Sciatic nerve (tissue), 2 donors: ENCODE results near the gene CARD6. TPM values are rescaled to one million over a fixed set of nuclear protein-coding genes. Genes with fewer than 3 reads are reported as not detected.
A peak's percentile ranks its signal among the peaks of the same experiment; 100 is the strongest.
"Not testable (repeated sequence)": the region's sequence is repeated elsewhere in the genome, so short reads cannot be mapped to it uniquely, and the experiment has no call there.

Source experiments
- ATAC-seq: fragments of 200-7000 bp; cut with Tn5 transposase; one replicate; pipeline ENCODE4 v1.9.1; 2020; ENCODE audit warnings: mild to moderate bottlenecking, moderate library complexity
- DNase-seq: peaks from one replicate; pipeline ENCODE4 v3.0.0-alpha.2; 2020; ENCODE audit warnings: low spot score
- intact Hi-C: fragments of 100-400 bp; cut with DNase I; formaldehyde crosslinking; loops from one replicate; pipeline ENCODE4 v1.14.2; 2022
- total RNA-seq: library from RNA; stranded (reverse); fragmentation: NEBNext Ultra II Directional; extraction: Animal tissue kit (Norgen Biotek cat#: 25700); gene quantifications from one replicate; pipeline ENCODE4 v1.2.1, GENCODE V29; 2021
- donor health status: DM: no; HTN: no; CAD: no.
- donor health status: DM: no; HTN: no; CAD: no.

The CARD6 gene, protein sequence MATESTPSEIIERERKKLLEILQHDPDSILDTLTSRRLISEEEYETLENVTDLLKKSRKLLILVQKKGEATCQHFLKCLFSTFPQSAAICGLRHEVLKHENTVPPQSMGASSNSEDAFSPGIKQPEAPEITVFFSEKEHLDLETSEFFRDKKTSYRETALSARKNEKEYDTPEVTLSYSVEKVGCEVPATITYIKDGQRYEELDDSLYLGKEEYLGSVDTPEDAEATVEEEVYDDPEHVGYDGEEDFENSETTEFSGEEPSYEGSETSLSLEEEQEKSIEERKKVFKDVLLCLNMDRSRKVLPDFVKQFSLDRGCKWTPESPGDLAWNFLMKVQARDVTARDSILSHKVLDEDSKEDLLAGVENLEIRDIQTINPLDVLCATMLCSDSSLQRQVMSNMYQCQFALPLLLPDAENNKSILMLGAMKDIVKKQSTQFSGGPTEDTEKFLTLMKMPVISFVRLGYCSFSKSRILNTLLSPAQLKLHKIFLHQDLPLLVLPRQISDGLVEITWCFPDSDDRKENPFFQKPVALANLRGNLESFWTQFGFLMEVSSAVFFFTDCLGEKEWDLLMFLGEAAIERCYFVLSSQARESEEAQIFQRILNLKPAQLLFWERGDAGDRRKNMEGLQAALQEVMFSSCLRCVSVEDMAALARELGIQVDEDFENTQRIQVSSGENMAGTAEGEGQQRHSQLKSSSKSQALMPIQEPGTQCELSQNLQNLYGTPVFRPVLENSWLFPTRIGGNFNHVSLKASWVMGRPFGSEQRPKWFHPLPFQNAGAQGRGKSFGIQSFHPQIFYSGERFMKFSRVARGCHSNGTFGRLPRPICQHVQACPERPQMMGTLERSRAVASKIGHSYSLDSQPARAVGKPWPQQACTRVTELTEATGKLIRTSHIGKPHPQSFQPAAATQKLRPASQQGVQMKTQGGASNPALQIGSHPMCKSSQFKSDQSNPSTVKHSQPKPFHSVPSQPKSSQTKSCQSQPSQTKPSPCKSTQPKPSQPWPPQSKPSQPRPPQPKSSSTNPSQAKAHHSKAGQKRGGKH
- 10.9 TPM for total RNA-seq

DNA sequence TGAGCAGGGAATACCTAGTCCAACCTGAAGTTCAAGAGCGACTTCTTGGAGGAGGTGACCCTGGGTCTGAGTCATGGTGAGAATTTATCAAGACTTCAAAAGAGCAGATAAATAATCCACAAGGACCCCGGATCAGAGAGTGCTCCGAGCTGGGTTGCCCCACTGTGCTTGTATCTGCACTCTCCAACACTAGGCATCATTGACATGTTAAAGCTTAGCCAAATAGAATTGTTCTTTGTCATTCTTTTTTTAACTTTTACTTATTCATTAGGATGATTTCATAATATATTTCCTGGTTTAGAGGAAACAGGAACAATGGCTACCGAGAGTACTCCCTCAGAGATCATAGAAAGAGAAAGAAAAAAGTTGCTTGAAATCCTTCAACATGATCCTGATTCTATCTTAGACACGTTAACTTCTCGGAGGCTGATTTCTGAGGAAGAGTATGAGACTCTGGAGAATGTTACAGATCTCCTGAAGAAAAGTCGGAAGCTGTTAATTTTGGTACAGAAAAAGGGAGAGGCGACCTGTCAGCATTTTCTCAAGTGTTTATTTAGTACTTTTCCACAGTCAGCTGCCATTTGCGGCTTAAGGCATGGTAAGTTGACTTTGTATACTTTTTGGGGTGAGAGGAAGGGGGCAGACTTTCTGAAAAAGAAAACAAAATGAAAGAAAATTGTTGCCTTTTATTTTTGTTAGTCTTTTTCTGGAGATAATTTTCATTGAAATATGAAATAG is at the start of gene CARD6:
Gene CARD6 (plus strand): TSS at position 300 of the 738 bp plus-strand sequence. CDS start 16 bp downstream, at position 316.
- intact Hi-C loops: no loop called here
- DNase-seq (no peak), ATAC-seq (peak; percentile 61)

DNA sequence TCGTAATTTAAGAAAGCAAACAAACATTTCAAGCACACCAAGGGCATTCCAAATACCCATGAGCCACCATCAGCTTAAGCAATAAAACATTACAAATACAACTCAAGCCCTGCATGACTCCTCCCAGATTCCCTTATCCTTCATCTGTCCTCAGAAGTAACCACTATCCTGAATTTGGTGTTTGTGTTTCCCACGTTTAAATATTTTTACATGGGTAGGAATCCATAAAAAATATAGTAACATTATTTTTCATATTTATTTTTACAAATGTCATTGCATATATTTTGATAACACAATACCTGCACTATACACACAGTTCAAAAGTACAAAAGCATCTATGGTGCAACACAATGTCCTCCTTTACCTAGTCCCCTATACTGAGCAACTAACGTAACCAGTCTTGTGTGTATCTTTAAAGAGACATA is 49.4 kb upstream of the CARD6 start:
- intact Hi-C loops: no loop called here
- DNase-seq (no peak), ATAC-seq (no peak)

DNA sequence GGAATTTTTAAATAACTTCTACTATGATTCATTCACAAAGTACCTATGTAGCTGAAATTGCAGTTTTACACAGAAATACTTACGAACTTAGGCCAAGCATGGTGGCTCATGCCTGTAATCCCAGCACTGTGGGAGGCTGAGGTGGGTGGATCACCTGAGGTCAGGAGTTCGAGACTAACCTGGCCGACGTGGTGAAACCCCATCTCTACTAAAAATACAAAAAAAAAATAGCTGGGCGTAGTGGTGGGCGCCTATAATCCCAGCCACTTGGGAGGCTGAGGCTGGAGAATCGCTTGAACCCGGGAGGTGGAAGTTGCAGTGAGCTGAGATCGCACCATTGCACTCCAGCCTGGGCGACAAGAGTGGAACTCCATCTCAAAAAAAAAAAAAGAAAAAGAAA is 48.5 kb upstream of the CARD6 start:
- intact Hi-C loops, ATAC-seq, DNase-seq: not testable (repeated sequence)

DNA sequence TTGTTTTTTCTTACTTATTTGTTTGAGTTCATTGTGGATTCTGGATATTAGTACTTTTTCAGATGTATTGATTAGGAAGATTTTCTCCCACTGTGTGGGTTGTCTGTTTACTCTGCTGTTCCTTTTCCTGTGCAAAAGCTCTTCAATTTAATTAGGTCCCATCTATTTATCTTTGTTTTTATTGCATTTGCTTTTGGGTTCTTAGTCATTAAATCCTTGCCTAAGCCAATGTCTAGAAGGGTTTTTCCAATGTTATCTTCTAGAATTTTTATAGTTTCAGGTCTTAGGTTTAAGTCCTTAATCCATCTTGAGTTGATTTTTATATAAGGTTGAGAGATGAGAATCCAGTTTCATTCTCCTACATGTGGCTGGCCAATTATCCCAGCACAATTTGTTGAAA is 46.8 kb upstream of the CARD6 start:
- ATAC-seq, DNase-seq, intact Hi-C loops: not testable (repeated sequence)

DNA sequence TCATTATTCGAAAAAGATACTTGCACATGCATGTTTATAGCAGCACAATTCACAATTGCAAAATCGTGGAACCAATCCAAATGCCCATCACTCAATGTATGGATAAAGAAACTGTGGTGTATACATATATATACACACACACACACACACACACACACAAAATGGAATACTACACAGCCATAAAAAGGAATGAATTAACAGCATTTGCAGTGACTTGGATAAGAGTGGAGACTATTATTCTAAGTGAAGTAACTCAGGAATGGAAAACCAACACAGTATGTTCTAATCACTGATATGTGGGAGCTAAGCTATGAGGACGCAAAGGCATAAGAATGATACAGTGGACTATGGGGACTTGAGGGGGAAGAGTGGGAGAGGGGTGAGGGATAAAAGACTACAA is 46.3 kb upstream of the CARD6 start:
- DNase-seq, intact Hi-C loops, ATAC-seq: not testable (repeated sequence)

DNA sequence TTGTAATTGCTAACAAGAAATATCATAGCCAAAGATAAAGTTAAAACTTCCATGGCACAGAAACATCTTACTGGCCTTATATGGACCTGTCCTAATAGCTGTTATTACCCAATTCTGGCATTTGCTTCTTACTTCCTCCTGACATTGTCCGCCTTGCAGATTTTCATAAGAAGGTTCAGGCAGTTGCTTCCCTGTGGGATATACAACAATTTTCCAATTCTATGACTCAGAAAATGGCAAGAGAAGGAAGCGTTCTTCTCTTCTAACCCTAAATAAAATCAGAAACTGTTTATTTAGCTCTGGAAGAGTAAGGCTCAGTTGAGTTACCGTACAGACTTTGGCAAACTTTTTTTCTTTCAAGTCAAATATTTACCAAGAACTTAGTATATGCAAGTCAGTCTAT is 44.7 kb upstream of the CARD6 start:
- peak; percentile 72 for ATAC-seq
- no peak for DNase-seq
- intact Hi-C loops: no loop called here

DNA sequence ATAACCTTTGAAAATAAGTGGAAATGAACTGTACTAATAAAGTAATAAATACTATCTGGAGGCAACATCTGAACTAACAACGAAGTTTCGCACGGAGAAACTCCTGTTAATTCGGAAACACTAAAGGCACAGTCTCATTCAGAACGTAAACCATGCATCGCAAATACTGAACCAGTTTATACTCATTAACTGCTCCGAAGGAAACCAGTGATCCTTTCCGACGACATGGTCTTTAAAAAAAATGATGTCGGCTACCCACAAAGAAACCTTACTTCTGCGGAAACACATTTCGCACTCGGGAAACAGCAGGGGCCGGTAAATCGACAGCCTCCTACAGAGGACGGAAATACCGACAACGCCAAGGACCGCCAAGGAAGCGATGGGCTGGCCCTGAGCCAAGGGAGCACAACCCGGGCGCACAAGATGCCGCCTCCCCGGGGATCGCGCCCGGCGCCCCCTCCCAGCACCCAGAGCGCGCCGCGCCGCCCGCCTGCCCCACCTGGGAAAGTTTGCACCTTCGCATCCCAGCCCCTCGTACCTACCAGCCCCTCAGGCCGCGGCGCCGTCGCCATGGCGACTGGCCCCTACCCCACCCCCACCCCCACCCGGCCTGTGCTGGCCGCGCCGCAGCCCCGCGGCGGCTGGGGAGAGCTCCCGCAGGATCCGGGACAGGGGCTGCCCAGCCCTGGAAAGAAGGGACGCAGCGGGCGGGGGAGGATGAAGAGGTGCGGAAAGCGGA is 43.7 kb upstream of the CARD6 start:
- intact Hi-C loops: no loop called here
- DNase-seq (peak; percentile 85), ATAC-seq (peak; percentile 68)

DNA sequence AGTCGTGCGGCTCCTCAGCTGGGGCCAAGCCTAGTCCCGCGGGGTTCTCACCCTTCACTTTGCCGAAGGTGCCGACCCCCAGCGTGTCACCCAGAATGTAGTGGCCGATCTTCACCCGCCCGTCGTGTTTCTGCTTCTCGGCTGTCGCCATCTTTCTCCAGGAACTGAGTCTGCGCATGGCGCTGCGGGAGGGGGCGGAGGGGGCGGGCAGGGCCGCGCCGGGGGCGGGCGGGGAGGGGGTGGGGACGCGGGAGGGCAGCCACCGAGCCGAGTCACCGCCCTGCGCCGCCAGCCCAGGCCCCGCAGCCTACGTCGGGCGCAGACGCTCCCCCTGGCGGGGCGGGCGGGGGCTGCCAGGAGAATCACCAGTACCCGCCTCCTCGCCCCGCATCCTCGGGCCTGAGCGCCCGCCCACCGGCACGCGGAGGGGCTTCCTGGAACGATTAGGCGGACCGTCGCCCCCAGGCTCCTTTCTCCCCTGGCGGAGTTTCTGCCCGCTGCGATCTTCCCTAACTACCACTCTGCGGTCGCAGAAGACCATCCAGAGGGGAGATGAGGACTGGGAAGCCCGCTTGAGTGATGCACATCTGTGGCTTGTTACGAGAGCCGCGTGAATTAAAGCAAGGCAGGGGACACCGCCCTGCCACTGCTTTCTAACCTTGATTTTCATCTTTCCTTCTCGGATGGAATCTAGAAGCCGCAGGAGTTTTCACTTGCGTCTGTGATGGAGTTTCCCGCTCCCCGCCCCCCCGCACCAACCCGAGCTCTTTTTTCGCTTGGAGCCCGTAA is 43.0 kb upstream of the CARD6 start, which contains the start of gene PRKAA1:
Gene PRKAA1 (minus strand): TSS at position 363 of the 789 bp plus-strand sequence. CDS start 185 bp downstream, at position 178.
- ATAC-seq: peak; percentile 97
- DNase-seq: peak; percentile 92
- intact Hi-C loops: no loop called here

DNA sequence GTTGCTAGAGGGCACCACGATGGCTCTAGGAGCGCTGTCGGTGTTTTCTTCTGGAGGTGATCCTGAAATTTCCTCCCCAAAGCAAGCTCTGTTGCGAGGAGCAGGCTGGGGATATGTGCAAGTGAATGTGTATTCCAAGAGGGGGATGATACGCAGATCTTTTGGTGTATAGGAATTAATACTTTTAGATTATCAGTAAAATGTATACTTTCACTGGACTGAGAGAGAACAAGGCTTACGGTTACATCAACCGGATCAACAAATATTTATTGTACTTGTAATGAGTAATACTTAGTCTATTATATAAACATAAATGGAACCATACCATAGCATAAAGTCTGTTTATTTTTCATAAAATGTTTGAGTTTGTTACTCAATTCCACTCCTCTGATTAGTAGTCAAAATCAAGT is 42.4 kb upstream of the CARD6 start:
- no peak for ATAC-seq
- intact Hi-C loops: no loop called here
- DNase-seq: no peak

DNA sequence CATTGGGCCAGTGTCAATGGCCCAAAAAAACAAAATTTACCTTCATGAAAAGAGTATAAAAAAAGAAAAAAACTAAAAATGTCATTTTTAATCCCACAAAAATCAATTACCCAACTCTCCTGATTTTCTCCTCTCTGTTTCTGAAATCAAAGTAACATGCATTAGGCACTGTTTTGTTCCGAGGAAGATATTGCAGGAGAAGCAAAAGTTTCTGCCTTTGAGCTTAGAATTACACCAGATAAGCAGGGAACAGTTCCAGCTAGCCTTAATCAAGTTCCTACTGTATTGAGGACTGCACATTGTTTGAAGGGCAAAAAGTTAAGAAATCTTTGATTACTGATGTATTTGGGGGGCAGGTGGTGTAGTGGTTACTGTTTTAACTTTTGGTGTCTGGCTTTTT is 41.9 kb upstream of the CARD6 start:
- DNase-seq (no peak), ATAC-seq (no peak)
- intact Hi-C loops: no loop called here

DNA sequence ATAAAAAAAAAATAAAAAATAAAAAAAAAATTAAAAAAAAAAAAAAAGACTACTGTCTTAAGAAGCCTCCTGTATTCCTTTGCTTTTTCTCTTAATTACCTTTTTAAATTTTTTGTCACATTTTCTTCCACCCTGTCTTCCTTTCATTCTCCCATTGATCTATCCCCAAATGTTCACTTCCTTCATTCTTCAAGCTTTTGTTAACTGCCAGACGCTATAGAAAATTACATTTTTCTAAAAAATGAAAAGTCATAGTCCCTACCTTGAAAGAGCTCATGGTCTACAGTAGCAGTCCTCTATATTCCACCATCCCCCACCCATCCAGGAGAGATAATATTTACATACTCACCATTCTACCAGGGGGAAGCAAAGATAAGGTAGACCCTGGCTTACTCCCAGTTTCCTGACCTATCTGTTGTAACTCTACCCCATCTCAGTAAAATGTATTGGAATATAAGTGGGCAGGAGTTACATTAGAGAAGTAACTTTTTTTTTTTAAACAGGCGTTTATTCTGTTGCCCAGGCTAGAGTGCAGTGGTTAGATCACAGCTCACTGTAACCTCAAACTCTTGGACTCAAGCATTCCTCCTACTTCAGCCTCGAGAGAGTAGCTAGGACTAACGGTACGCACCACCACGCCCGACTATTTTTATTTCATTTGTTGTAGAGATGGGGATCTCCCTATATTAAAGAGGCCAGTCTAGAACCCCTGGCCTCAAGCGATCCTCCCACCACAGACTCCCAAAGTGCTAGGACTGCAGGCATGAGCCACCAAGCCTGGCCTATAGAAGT is 39.2 kb upstream of the CARD6 start:
- ATAC-seq: no peak
- no peak for DNase-seq
- intact Hi-C loops: no loop called here

DNA sequence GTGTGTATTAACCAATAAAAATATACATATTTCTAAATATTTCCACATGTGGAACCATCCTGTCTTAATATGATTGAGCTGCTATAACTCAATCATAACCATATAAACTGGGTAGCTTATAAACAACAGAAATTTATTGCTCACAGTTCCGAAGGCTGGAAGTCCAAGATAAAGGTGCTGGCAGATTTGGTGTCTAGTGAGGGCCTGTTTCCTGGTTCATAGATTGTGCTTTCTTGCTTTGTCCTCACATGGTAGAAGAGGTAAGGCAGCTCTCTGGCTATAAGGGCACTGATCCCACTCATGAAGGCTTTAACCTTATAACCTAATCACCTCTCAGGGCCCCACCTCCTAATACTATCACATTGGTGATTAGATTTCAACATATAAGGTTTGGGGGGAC is 29.0 kb upstream of the CARD6 start:
- no peak for ATAC-seq
- intact Hi-C loops: no loop called here

DNA sequence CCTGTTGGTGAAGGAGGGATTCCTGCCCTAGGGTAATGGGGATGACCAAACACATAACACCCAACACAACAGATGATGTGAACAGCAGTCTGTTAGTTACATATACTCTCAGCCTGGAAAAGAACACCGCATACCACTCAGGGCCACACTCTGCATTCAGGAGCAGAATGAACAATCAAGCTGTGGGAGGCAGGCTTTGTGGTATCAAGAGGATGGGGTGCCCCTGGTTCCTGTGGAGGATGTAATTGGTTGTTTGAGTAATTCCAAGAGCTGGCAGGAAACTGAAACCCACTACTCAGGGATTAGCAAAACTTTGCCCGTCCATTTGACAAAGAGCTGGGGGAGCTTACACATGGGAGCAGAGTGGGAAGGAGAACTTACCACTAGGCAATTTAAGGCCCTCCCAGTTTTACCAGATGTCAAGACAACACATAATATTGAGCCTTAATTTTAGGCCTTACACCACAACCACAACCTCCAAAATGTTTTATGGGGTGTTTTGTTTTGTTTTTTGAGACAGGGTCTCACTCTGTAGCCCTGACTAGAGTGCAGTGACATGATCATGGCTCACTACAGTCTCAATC is 27.4 kb upstream of the CARD6 start:
- no peak for ATAC-seq
- intact Hi-C loops: no loop called here
- DNase-seq: no peak

More for the DNA sequence above, 29.0 kb upstream of the CARD6 start:
- DNase-seq: no peak

DNA sequence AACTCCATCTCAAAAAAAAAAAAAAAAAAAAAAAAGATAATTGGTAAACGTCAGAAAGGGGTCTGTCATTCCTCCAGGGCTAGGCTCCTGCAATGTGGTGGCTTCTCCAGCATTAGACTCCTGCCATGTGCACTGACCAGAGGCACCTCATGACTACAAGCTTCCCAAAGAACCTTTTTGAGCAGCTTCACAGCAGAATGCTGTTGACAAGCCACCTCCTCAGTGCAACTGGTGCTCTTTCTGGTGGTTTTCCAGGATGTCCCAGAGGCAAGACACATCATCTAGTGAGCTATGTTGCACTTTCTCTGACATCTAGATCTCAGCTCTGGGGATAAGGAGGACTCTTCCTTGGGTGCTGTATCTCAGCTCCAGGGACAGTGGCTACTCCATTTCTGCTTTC is 17.7 kb upstream of the CARD6 start:
- ATAC-seq: no peak
- no peak for DNase-seq

DNA sequence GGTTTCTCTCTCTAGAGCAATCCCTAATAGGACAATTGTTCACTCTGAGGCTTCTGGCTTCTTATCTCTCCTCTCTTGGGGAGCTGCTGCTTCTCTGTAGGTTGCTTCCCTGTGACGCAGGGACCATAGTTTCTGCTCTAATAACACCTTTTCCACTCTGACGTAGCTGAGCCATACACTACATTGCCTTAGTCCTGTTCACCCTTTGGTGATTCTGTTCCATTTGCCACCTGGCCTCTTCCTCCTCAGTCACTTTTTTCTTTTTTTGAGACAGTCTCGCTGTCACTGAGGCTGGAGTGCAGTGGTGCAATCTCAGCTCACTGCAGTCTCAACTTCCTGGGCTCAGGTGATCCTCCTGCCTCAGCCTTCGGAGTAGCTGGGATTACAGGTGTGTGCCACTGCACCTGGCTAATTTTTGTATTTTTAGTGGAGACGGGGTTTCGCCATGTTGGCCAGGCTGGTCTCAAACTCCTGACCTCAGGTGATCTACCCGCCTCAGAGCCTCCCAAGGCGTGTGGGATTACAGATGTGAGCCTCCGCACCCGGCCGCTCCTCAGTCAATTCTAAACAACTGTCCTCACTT is 15.6 kb upstream of the CARD6 start:
- ATAC-seq, intact Hi-C loops, DNase-seq: not testable (repeated sequence)

More for the DNA sequence above, 17.7 kb upstream of the CARD6 start:
- intact Hi-C loops: no loop called here
